Measurements from ENCODE around the gene ST6GALNAC3.

ST6GALNAC3 gene

GRCh38 chr1:76142771-76143540, 68.4 kb downstream of the ST6GALNAC3 start:
- DNase-seq (ENCODE audit: low spot score): no peak

- no peak for DNase-seq (ENCODE audit: low spot score)
Observed at GRCh38 chr1:76144247-76144646, 69.7 kb downstream of the ST6GALNAC3 start.

GRCh38 chr1:76145332-76145731, 70.8 kb downstream of the ST6GALNAC3 start:
- no peak for DNase-seq (ENCODE audit: low spot score)

- DNase-seq (ENCODE audit: low spot score): no peak
Observed at GRCh38 chr1:76146184-76146583, 71.6 kb downstream of the ST6GALNAC3 start.

- DNase-seq (ENCODE audit: low spot score): peak; percentile 59
Observed at GRCh38 chr1:76147917-76148316, 73.4 kb downstream of the ST6GALNAC3 start.

GRCh38 chr1:76148460-76148859, 73.9 kb downstream of the ST6GALNAC3 start:
- DNase-seq (ENCODE audit: low spot score): no peak

- DNase-seq (ENCODE audit: low spot score): no peak
Observed at GRCh38 chr1:76153841-76154205, 79.3 kb downstream of the ST6GALNAC3 start.

GRCh38 chr1:76154206-76154956, 79.8 kb downstream of the ST6GALNAC3 start:
- peak; percentile 87 for DNase-seq (ENCODE audit: low spot score)

- DNase-seq (ENCODE audit: low spot score): no peak
Observed at GRCh38 chr1:76156987-76157386, 82.4 kb downstream of the ST6GALNAC3 start.

GRCh38 chr1:76158126-76158525, 83.6 kb downstream of the ST6GALNAC3 start:
- no peak for DNase-seq (ENCODE audit: low spot score)

GRCh38 chr1:76160225-76160624, 85.7 kb downstream of the ST6GALNAC3 start:
- no peak for DNase-seq (ENCODE audit: low spot score)

GRCh38 chr1:76161451-76161850, 86.9 kb downstream of the ST6GALNAC3 start:
- DNase-seq (ENCODE audit: low spot score): no peak

- DNase-seq (ENCODE audit: low spot score): no peak
Observed at GRCh38 chr1:76162254-76162653, 87.7 kb downstream of the ST6GALNAC3 start.

GRCh38 chr1:76164165-76164564, 89.6 kb downstream of the ST6GALNAC3 start:
- no peak for DNase-seq (ENCODE audit: low spot score)

- DNase-seq (ENCODE audit: low spot score): no peak
Observed at GRCh38 chr1:76170084-76170483, 95.5 kb downstream of the ST6GALNAC3 start.

- no peak for DNase-seq (ENCODE audit: low spot score)
Observed at GRCh38 chr1:76170513-76170912, 96.0 kb downstream of the ST6GALNAC3 start.

- no peak for DNase-seq (ENCODE audit: low spot score)
Observed at GRCh38 chr1:76176000-76176399, 101.5 kb downstream of the ST6GALNAC3 start.

GRCh38 chr1:76177615-76178014, 103.1 kb downstream of the ST6GALNAC3 start:
- DNase-seq (ENCODE audit: low spot score): no peak

GRCh38 chr1:76179219-76179698, 104.7 kb downstream of the ST6GALNAC3 start:
- no peak for DNase-seq (ENCODE audit: low spot score)

GRCh38 chr1:76185207-76185606, 110.7 kb downstream of the ST6GALNAC3 start:
- no peak for DNase-seq (ENCODE audit: low spot score)

- DNase-seq (ENCODE audit: low spot score): no peak
Observed at GRCh38 chr1:76186554-76187170, 112.1 kb downstream of the ST6GALNAC3 start.

GRCh38 chr1:76187436-76187835, 112.9 kb downstream of the ST6GALNAC3 start:
- DNase-seq (ENCODE audit: low spot score): no peak

GRCh38 chr1:76189310-76189709, 114.8 kb downstream of the ST6GALNAC3 start:
- no peak for DNase-seq (ENCODE audit: low spot score)
